ENCODE results near the gene SORCS1. TPM values are rescaled to one million over a fixed set of nuclear protein-coding genes. Genes with fewer than 3 reads are reported as not detected.

Gene SORCS1
- total RNA-seq, 1 experiment from 2014 or later = 1.7 TPM

- Histone ChIP-seq H2BK20ac (ENCODE audit: low read depth, low read length, poor library complexity, severe bottlenecking) (no peak overlapping the region), H4K20me1 (ENCODE audit: control insufficient read depth, insufficient read depth, insufficient read length) (no peaks in the 10 kb centered on the region), H2BK5ac (ENCODE audit: insufficient read length, low read length) (no peak overlapping the region), H2BK15ac (ENCODE audit: low read depth, low read length) (no peak overlapping the region), H3T11ph (ENCODE audit: low read length) (no peak overlapping the region), H3K27ac (ENCODE audit: insufficient read length, low read depth, low read length) (no peak overlapping the region), H3K79me2 (ENCODE audit: insufficient read depth, low read length) (no peaks in the 10 kb centered on the region), H4K8ac (replicated peaks; ENCODE audit: insufficient read length, low read depth, low read length) (no peak overlapping the region), H3K14ac (ENCODE audit: insufficient read depth, low read length) (no peak overlapping the region), H2BK12ac (ENCODE audit: insufficient read length, low read depth, low read length) (no peak overlapping the region), H3K4me1 (ENCODE audit: insufficient read depth, low read length) (no peaks in the 10 kb centered on the region), H3K23ac (ENCODE audit: insufficient read length, low read depth, low read length) (no peak overlapping the region), H3K79me1 (ENCODE audit: insufficient read depth, low read depth, low read length, poor library complexity, severe bottlenecking) (no peaks in the 10 kb centered on the region), H4K5ac (ENCODE audit: insufficient read length, low read depth, low read length) (no peak overlapping the region), H3K4me2 (ENCODE audit: insufficient read depth, insufficient read length, low read length) (no peak overlapping the region), H3K27me3 (ENCODE audit: insufficient read depth, low read length) (no peaks in the 10 kb centered on the region), H2AK5ac (ENCODE audit: insufficient read length, low read length) (no peak overlapping the region), H3K56ac (ENCODE audit: insufficient read length, low read depth, low read length) (no peak overlapping the region), H3K23me2 (ENCODE audit: insufficient read length, low read depth, low read length, poor library complexity, severe bottlenecking) (no peaks in the 10 kb centered on the region), H3K9me3 (ENCODE audit: control insufficient read depth, low read depth, low read length) (no peaks in the 10 kb centered on the region), H3K4ac (ENCODE audit: low read depth, low read length) (no peak overlapping the region), H4K91ac (ENCODE audit: insufficient read length, low read depth, low read length) (no peak overlapping the region), H3K18ac (ENCODE audit: insufficient read length, low read depth, low read length) (no peak overlapping the region), H2BK120ac (ENCODE audit: low read depth, low read length, poor library complexity, severe bottlenecking) (no peak overlapping the region), H3K9ac (ENCODE audit: extremely low read depth, insufficient read length, low read length) (no peak overlapping the region), H2AFZ (ENCODE audit: low read length) (no peak overlapping the region)
- H3K36me3 Mint-ChIP-seq (ENCODE audit: insufficient read depth in 1 of 3, low read depth in 3 of 3) = no peaks in the 10 kb centered on the region
- no peaks in the 10 kb centered on the region for H3K4me1 Mint-ChIP-seq
- no CpG with 5 or more reads among the region's 4 CpGs for WGBS (ENCODE audit: extremely low coverage, insufficient read length, low lambda C conversion rate)
- DNase-seq = no peak
- H3K27ac Mint-ChIP-seq = no peak overlapping the region
- H3K4me3 Mint-ChIP-seq = no peak overlapping the region
- no peaks in the 10 kb centered on the region for H3K27me3 Mint-ChIP-seq (ENCODE audit: low read depth)
- no peak for TF ChIP-seq CTCF (conservative IDR thresholded peaks at IDR 0.05)
- H3K9me3 Mint-ChIP-seq = no peaks in the 10 kb centered on the region
Observed at GRCh38 chr10:107206833-107207232, 42.3 kb upstream of the SORCS1 start.

All from H9 (cell line).